Right lobe of liver (tissue), 4 donors: ENCODE measurements around the gene MAP3K5.

Source experiments
- CTCF ChIP-seq, 4 donors: fragments of 200-600 bp in 3 of 4; fragments of 450-650 bp in 1 of 4; IDR thresholded peaks; one replicate each; pipeline versions ENCODE4 v1.5.1 to v1.8.0; 2016 to 2022; ENCODE audit warnings: antibody characterized with exemption in 4 of 4, mild to moderate bottlenecking in 2 of 4
- POLR2A ChIP-seq: fragments of 450-650 bp; IDR thresholded peaks from one replicate; pipeline ENCODE4 v1.6.1; 2017; ENCODE audit warnings: antibody characterized with exemption, mild to moderate bottlenecking
- donor health status: DM: no; HTN: no; CAD: no.
- donor health status: DM: no; HTN: no; CAD: no.
- donor health status: DM: no; HTN: yes; CAD: no.

GRCh38 chr6:136526196-136526930, 265.9 kb downstream of the MAP3K5 start:
- TF ChIP-seq CTCF (IDR thresholded peaks at IDR 0.05): no peak
- TF ChIP-seq POLR2A: no peak
